Hindlimb muscle (tissue), 1 donor: ENCODE measurements around the gene CHST8. TPM values are rescaled to one million over a fixed set of nuclear protein-coding genes. Genes with fewer than 3 reads are reported as not detected.
A peak's percentile ranks its signal among the peaks of the same experiment; 100 is the strongest.

Experiments used
- DNase-seq: peaks from one replicate; pipeline ENCODE4 v3.0.0-alpha.2; 2013
- polyA plus RNA-seq: library from polyadenylated mRNA; unstranded; fragments of 120-200 nt; gene quantifications from one replicate; pipeline ENCODE4 v1.2.1, GENCODE V29; 2013; ENCODE audit not compliant: insufficient read length

CHST8 gene
- polyA plus RNA-seq, 1 donor, result 0.52 TPM

- DNase-seq, result no peak
These were observed 176.3 kb downstream of the CHST8 start for GRCh38 chr19:33797802-33798671.

GRCh38 chr19:33798681-33799111 is 176.9 kb downstream of the CHST8 start:
- DNase-seq, result peak; percentile 40

GRCh38 chr19:33799476-33799875 is 177.7 kb downstream of the CHST8 start:
- DNase-seq, result no peak

- DNase-seq, result no peak
These were observed 178.4 kb downstream of the CHST8 start for GRCh38 chr19:33800012-33800680.

- no peak for DNase-seq
These were observed 179.7 kb downstream of the CHST8 start for GRCh38 chr19:33801411-33801810.

DNA sequence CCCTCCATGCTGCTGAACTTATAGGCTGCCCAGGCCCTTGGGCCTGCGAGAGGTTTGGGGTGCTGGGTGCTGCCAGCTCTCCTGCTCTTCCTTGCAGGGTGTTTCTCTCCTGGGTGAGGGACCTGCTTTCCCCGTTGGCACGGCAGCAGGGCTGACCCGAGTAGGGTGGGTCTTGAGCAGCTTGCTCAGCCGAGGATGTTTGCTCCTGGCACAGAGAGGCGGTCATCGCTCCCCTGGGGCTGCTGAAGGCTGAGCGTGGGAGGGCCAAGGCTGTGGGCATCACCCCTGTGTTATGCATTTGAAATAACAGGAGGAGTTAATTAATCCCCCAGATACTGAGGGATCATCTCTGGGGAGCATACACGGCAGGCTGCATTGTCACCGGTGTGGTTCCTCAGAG is 180.2 kb downstream of the CHST8 start:
- DNase-seq, result no peak

DNA sequence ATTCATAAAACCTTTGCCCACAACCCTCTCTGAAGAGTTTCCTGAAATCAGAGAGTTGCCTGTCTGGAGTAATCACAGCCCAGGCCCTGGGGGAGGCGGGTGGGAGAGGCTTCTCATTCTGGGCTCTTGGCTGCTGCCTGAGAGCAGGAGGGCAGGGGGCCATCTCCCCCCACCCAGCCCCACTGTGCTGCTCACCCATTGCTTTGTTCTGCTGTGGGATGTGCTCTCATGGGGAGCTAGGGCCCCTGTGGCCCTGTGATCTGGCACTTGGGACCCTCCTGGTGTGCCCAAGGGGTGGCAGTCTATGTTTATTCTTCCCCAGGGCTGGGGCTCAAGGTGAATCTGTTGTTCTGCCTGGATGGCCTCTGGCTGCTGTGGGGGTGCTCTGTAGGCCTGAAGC is 181.0 kb downstream of the CHST8 start:
- DNase-seq, result no peak

GRCh38 chr19:33803383-33803782 is 181.6 kb downstream of the CHST8 start:
- no peak for DNase-seq

DNA sequence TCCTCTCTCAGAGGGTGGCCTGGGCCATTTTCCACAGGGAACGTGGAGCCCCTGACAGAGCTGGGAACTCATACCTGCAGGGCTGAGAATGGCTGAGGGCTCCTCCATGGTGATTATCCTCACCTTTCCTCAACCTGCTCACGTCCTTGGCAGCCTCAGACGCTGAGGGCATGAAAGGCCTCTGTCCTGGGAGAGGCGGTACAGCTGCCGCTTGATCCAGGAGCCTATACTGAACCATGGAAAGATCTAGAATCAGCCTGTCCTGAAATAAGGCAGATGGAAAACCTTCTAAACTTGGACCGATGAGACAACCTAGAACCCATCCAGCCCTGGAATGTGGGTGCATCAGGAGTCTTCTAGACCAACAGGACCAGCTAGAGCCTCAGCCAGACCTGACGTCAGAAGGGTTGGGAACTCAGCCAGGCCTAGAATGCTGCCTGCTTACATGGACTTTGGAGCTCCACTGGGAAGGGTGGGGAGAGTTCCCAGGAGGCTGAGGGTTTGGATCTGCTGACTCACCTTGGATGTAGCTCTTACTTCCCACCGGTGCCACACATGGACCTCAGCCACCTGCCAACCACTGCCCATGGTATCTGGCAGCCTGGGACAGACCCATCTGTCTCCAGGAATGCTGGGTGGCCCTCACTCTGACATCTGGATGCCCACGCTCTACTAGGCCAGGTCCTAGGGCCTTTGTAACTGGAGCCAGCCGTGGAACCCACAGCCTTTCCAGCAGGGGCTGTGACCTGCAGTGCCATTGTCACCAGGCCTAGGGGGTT is 182.5 kb downstream of the CHST8 start:
- DNase-seq, result peak; percentile 44

GRCh38 chr19:33805313-33805712 is 183.6 kb downstream of the CHST8 start:
- DNase-seq, result no peak

DNA sequence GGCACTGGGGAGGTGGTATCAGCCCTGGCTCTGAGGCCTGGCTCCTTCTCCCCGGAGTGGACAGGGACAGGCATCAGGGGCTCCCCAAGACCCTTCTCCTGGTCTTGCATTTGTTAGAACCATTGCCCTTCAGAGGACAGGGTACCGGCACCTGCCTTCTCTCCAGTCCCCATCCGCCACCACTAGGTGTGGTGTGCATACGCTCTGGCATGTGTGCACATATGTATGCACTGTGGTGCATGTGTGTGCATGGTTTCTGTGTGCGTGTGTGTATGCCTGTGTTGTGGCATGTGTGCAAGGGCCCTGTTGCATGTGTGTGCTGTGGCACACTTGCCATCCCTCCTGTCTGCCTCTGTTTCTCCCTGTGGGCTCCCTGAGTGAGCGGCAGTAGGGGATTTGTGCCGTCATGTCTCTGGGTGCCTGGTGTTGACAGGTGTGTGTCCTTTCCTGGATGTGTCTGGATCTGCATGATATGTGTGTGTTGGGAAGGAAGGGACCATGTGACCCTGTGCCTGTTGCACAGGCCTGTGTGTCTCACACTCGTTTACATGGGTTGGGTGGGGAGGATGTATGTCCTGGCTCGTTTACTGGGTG is 184.2 kb downstream of the CHST8 start:
- no peak for DNase-seq

- DNase-seq, result no peak
These were observed 184.7 kb downstream of the CHST8 start for GRCh38 chr19:33806434-33806881.

DNA sequence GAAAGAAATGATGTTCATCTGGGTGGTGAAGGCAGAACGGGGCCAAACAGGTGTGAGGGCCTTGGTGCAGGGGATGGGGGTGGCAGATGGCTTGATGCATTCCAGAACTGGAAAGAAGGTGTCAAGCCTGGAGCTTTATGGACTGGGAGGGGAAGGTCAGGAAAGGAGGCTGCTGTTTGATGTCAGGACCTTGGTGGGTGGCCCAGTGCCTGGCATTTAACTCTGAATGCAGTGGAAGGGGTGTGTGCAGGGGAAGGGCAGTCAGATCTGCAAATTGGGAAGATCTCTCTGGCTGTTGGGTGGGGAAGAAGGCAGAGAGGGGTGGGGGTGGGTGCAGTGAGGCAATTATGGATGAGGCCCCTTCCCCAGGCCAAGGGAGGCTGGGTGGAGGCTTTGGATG is 186.6 kb downstream of the CHST8 start:
- no peak for DNase-seq

DNA sequence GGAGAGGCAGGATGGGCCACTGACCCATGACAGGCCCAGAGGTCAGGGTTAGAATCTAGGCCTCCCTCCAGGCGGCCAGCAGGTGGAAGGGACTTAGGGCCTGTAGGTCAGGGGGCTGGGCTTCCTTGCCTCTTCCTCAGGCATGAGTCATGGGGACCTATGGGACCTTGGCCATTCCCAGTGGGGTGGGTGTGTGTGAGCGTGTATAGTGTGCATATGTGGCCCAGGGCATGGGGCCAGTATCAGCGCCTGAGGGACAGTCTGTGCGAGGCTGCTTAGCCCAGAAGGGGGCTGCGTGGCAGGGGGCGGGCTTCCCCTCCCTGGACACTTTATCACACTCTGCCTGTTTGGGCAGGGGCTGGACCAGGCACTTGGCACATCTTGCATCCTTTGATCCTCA is 188.2 kb downstream of the CHST8 start:
- no peak for DNase-seq

GRCh38 chr19:33810821-33811220 is 189.1 kb downstream of the CHST8 start:
- DNase-seq, result no peak

- no peak for DNase-seq
These were observed 189.5 kb downstream of the CHST8 start for GRCh38 chr19:33811246-33811645.

DNA sequence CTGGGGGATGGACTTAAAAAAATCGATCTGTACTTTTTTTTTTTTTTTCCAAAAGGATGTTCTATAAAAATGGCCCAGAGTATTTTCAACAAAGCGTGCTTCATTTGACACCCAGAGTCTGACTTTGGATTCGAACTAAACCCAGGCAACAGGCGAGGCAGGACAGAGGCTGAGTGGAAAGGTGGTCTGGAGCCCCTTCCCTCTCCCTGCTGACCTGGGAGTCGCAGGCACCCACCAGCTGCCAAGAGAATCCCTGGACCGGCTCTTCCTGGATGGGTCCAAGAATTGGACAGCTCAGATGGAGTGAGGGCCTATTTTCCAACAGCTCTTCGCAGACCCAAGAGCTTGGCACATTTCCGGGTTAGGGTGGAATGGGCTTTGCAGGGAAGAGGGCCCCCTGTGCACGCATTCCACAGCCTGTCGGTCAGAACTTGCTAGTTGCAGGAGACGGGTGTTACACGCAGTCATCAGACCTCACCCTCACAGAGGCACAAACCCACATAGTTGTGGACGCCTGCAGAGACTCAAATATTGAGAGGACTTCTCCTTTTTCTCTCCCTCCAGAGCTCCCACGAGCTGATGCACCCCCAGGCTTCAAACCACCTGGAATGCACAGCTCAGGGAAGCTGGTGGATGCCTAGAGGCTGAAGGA is 190.1 kb downstream of the CHST8 start:
- no peak for DNase-seq

- no peak for DNase-seq
These were observed 190.9 kb downstream of the CHST8 start for GRCh38 chr19:33812388-33813330.

DNA sequence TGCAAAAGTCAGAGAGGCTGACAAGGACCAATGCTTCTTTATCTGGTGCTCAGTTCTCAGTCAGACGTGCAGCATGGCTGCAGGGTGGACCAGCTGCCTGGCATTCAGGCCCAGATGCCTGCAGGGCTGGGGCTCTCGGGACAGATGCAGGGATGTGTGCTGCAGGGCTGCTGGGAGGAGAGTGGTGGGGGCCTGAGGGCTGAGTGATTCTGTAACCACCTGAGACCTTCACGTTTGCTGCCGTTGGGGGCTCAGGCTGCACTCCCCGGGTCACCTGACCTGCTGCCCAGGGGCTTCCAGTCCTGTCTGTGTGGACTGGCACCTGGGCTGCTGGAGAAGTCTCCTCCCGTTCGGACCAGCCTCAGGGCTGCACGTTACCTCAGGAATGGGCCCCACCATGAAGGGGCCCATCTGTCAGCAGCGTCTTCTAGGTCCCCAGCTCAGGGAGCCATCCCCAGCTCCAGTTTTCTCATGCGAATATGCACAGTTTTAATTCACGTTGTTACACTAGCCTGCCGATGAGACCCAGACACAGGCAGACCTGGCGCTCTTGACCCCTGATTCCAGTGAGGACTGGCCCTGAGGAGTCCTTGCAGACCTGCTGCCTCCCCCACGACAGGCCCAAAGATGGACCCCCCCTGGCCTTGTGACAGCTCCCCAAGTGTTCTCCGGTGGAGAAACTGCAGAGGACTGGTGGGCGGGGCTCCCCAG is 191.8 kb downstream of the CHST8 start:
- no peak for DNase-seq
